ENCODE data around the gene MTA1.

The MTA1 gene

GRCh38 chr14:105493921-105494605 is 74.4 kb downstream of the MTA1 start:
- Histone ChIP-seq H3K36me3 (peaks cover 22% of the 10 kb centered on the region), H3K27ac (no peak overlapping the region), H3K4me3 (ENCODE audit: low read depth, low read length) (no peak overlapping the region), H3K27me3 (ENCODE audit: insufficient read depth, low read depth, severe bottlenecking) (no peaks in the 10 kb centered on the region), H3K9me3 (ENCODE audit: severe bottlenecking) (no peaks in the 10 kb centered on the region)
- DNase-seq: no peak
- TF ChIP-seq CTCF (IDR thresholded peaks at IDR 0.05; ENCODE audit: low read depth, low read length): no peak

- no peak overlapping the region for H3K4me3 ChIP-seq (ENCODE audit: low read depth, low read length)
- no peaks in the 10 kb centered on the region for H3K9me3 ChIP-seq (ENCODE audit: severe bottlenecking)
- TF ChIP-seq CTCF (IDR thresholded peaks at IDR 0.05; ENCODE audit: low read depth, low read length): no peak
- DNase-seq: no peak
- H3K27me3 ChIP-seq (ENCODE audit: insufficient read depth, low read depth, severe bottlenecking): no peaks in the 10 kb centered on the region
- no peak overlapping the region for H3K27ac ChIP-seq
- H3K36me3 ChIP-seq: peaks cover 22% of the 10 kb centered on the region
These were observed 74.9 kb downstream of the MTA1 start for GRCh38 chr14:105494606-105494929.

- no peak overlapping the region for H3K4me3 ChIP-seq (ENCODE audit: low read depth, low read length)
- H3K27ac ChIP-seq: no peak overlapping the region
These were observed 75.7 kb downstream of the MTA1 start for GRCh38 chr14:105495101-105495989.

GRCh38 chr14:105495990-105496830 is 76.6 kb downstream of the MTA1 start:
- Histone ChIP-seq H3K27ac (no peak overlapping the region), H3K36me3 (peaks cover 22% of the 10 kb centered on the region)

More at GRCh38 chr14:105495101-105495989, 75.7 kb downstream of the MTA1 start:
- H3K36me3 ChIP-seq: peaks cover 22% of the 10 kb centered on the region
- no peak for DNase-seq
- no peak for TF ChIP-seq CTCF (IDR thresholded peaks at IDR 0.05; ENCODE audit: low read depth, low read length)
- no peaks in the 10 kb centered on the region for H3K27me3 ChIP-seq (ENCODE audit: insufficient read depth, low read depth, severe bottlenecking)
- no peaks in the 10 kb centered on the region for H3K9me3 ChIP-seq (ENCODE audit: severe bottlenecking)

More at GRCh38 chr14:105495990-105496830, 76.6 kb downstream of the MTA1 start:
- H3K27me3 ChIP-seq (ENCODE audit: insufficient read depth, low read depth, severe bottlenecking): no peaks in the 10 kb centered on the region
- H3K9me3 ChIP-seq (ENCODE audit: severe bottlenecking): no peaks in the 10 kb centered on the region
- no peak overlapping the region for H3K4me3 ChIP-seq (ENCODE audit: low read depth, low read length)
- DNase-seq: no peak
- no peak for TF ChIP-seq CTCF (IDR thresholded peaks at IDR 0.05; ENCODE audit: low read depth, low read length)

Measured in WERI-Rb-1 (cell line).